Epithelial cell of proximal tubule (primary cell): ENCODE measurements around the gene BRD3OS. TPM values are rescaled to one million over a fixed set of nuclear protein-coding genes. Genes with fewer than 3 reads are reported as not detected.
"Not testable (repeated sequence)": the region's sequence is repeated elsewhere in the genome, so short reads cannot be mapped to it uniquely, and the experiment has no call there.

Source experiments
- DNase-seq: peaks from one replicate; pipeline ENCODE4 v3.0.0-alpha.2; 2011; ENCODE audit warnings: low read depth
- H3K4me3 ChIP-seq: 2 replicates; pipeline ENCODE4 v1.5.1; 2011; ENCODE audit warnings: low read depth, mild to moderate bottlenecking, low read length
- CTCF ChIP-seq: conservative IDR thresholded peaks from 2 replicates; pipeline ENCODE4 v1.5.1; 2012; ENCODE audit warnings: low read depth, mild to moderate bottlenecking, low read length
- total RNA-seq: library from RNA; depleted of rRNA; stranded (reverse); fragments of >200 nt; gene quantifications from 2 replicates; pipeline ENCODE4 v1.2.3, GENCODE V29; 2015

BRD3OS gene
- total RNA-seq, 1 donor from 2014 or later: 22.7 TPM

- DNase-seq: no peak
- no peak overlapping the region for H3K4me3 ChIP-seq
- no peak for TF ChIP-seq CTCF
These were observed 45.9 kb downstream of the BRD3OS start for GRCh38 chr9:134071149-134071548.

- not testable (repeated sequence) for H3K4me3 ChIP-seq, DNase-seq
These were observed 47.4 kb downstream of the BRD3OS start for GRCh38 chr9:134072683-134073082.

- no peak for TF ChIP-seq CTCF
- no peak for DNase-seq
- H3K4me3 ChIP-seq: no peak overlapping the region
These were observed 48.2 kb downstream of the BRD3OS start for GRCh38 chr9:134073500-134073899.

GRCh38 chr9:134075689-134076088 lies 50.4 kb downstream of the BRD3OS start:
- not testable (repeated sequence) for DNase-seq, H3K4me3 ChIP-seq

GRCh38 chr9:134076644-134077043 lies 51.4 kb downstream of the BRD3OS start:
- H3K4me3 ChIP-seq: no peak overlapping the region
- no peak for TF ChIP-seq CTCF
- no peak for DNase-seq

Other genes starting within 250 kb of the BRD3OS start
- gene VAV2, start 33.2 kb upstream of the BRD3OS start, total RNA-seq: 18.5 and 18.7 TPM in 2 replicates
- 16.6 and 19.9 TPM in 2 replicates for gene BRD3, start 42.5 kb downstream of the BRD3OS start, total RNA-seq
- gene WDR5, start 110.6 kb downstream of the BRD3OS start, total RNA-seq: 29.1 and 47.9 TPM in 2 replicates
- gene RNU6ATAC, start 139.1 kb downstream of the BRD3OS start, total RNA-seq: under 0.01 TPM in 1 of 2 replicates, not detected in the other